OCI-LY3 (cell line): ENCODE results near the gene PIGC.

Source experiments
- H2AFZ ChIP-seq: fragments of 200-600, 300-600 bp; shearing (Covaris generic); 2 replicates; pipeline ENCODE4 v1.6.0; 2014; ENCODE audit warnings: antibody characterized with exemption, low read depth, low read length
- H3K27ac ChIP-seq: fragments of 200-600, 300-600 bp; sonication (generic); 2 replicates; pipeline ENCODE4 v1.5.1; 2014; ENCODE audit warnings: mild to moderate bottlenecking, low read length, moderate library complexity, mixed read lengths
- H3K27me3 ChIP-seq: fragments of 200-600, 300-600 bp; sonication (generic); 2 replicates; pipeline ENCODE4 v1.6.1; 2014; ENCODE audit warnings: low read depth, low read length, mixed read lengths
- H3K36me3 ChIP-seq: fragments of 200-600, 300-600 bp; sonication (generic); replicated peaks from 2 replicates; pipeline ENCODE3; 2014; ENCODE audit warnings: low read depth, low read length, mixed read lengths
- H3K4me1 ChIP-seq: fragments of 300-600, 200-600 bp; sonication (generic); 2 replicates; pipeline ENCODE4 v1.6.1; 2014; ENCODE audit warnings: low read length, mixed read lengths
- H3K4me2 ChIP-seq: fragments of 200-600, 300-600 bp; sonication (generic); 2 replicates; pipeline ENCODE4 v1.6.1; 2014; ENCODE audit warnings: low read length, mixed read lengths
- H3K4me3 ChIP-seq: fragments of 300-600, 200-600 bp; sonication (generic); 2 replicates; pipeline ENCODE4 v1.5.1; 2014; ENCODE audit warnings: antibody characterized with exemption, mild to moderate bottlenecking, low read length, moderate library complexity
- H3K79me2 ChIP-seq: fragments of 300-600, 200-600 bp; shearing (Covaris generic); 2 replicates; pipeline ENCODE4 v1.6.1; 2014; ENCODE audit warnings: mild to moderate bottlenecking, low read length, mixed read lengths
- H3K9ac ChIP-seq: fragments of 300-600, 200-600 bp; shearing (Covaris generic); 2 replicates; pipeline ENCODE4 v1.6.0; 2014; ENCODE audit warnings: mild to moderate bottlenecking, low read length, moderate library complexity
- H3K9me3 ChIP-seq: fragments of 200-600, 300-600 bp; shearing (Covaris generic); 2 replicates; pipeline ENCODE4 v1.6.1; 2014; ENCODE audit warnings: low read length, mixed read lengths; ENCODE audit not compliant: insufficient read depth
- H4K20me1 ChIP-seq: fragments of 200-600, 300-600 bp; sonication (generic); 2 replicates; pipeline ENCODE4 v1.6.1; 2016; ENCODE audit warnings: low read length, mixed read lengths; ENCODE audit not compliant: insufficient read depth
- CTCF ChIP-seq: fragments of 200-600, 300-600 bp; sonication (generic); IDR thresholded peaks from 2 replicates; pipeline ENCODE4 v1.5.1; 2014; ENCODE audit warnings: antibody characterized with exemption, low read length, low read depth
- EZH2phosphoT487 ChIP-seq: fragments of 200-600 bp; shearing (Covaris generic); IDR thresholded peaks from 2 replicates; pipeline ENCODE4 v1.6.1; 2018; ENCODE audit warnings: antibody characterized with exemption, mixed run types, low read depth

Gene PIGC

GRCh38 chr1:172483448-172483847 is 39.6 kb upstream of the PIGC start:
- peaks cover 45% of the 10 kb centered on the region for H3K27me3 ChIP-seq
- H3K79me2 ChIP-seq, result no peaks in the 10 kb centered on the region
- H3K27ac ChIP-seq, result no peak overlapping the region
- H4K20me1 ChIP-seq, result no peaks in the 10 kb centered on the region
- TF ChIP-seq CTCF (no peak), EZH2phosphoT487 (no peak)
- no peak overlapping the region for H2AFZ ChIP-seq
- no peak overlapping the region for H3K4me3 ChIP-seq
- H3K9me3 ChIP-seq, result no peaks in the 10 kb centered on the region
- H3K9ac ChIP-seq, result no peak overlapping the region
- H3K4me2 ChIP-seq, result no peak overlapping the region
- H3K36me3 ChIP-seq, result no peaks in the 10 kb centered on the region
- peaks cover 5% of the 10 kb centered on the region for H3K4me1 ChIP-seq

- Histone ChIP-seq H3K36me3 (no peaks in the 10 kb centered on the region), H3K9ac (no peak overlapping the region), H4K20me1 (no peaks in the 10 kb centered on the region), H3K4me2 (no peak overlapping the region), H3K4me1 (peaks cover 5% of the 10 kb centered on the region), H2AFZ (no peak overlapping the region), H3K9me3 (no peaks in the 10 kb centered on the region), H3K27ac (no peak overlapping the region), H3K4me3 (no peak overlapping the region), H3K27me3 (peaks cover 31% of the 10 kb centered on the region), H3K79me2 (no peaks in the 10 kb centered on the region)
- no peak for TF ChIP-seq CTCF
- TF ChIP-seq EZH2phosphoT487, result no peak
Measured at GRCh38 chr1:172482044-172482443, 38.2 kb upstream of the PIGC start.

GRCh38 chr1:172480431-172480830 is 36.6 kb upstream of the PIGC start:
- Histone ChIP-seq H2AFZ (no peak overlapping the region), H3K79me2 (no peaks in the 10 kb centered on the region), H3K9ac (no peak overlapping the region), H3K27ac (no peak overlapping the region), H3K9me3 (no peaks in the 10 kb centered on the region), H3K27me3 (peaks cover 16% of the 10 kb centered on the region), H3K4me1 (peaks cover 5% of the 10 kb centered on the region), H3K4me3 (no peak overlapping the region), H4K20me1 (no peaks in the 10 kb centered on the region), H3K36me3 (no peaks in the 10 kb centered on the region), H3K4me2 (no peak overlapping the region)
- no peak for TF ChIP-seq CTCF
- no peak for TF ChIP-seq EZH2phosphoT487

GRCh38 chr1:172478485-172478884 is 34.6 kb upstream of the PIGC start:
- Histone ChIP-seq H3K9me3 (no peaks in the 10 kb centered on the region), H4K20me1 (no peaks in the 10 kb centered on the region), H3K4me2 (no peak overlapping the region), H3K4me3 (no peak overlapping the region), H3K9ac (no peak overlapping the region), H3K79me2 (no peaks in the 10 kb centered on the region), H3K27ac (no peak overlapping the region), H3K36me3 (no peaks in the 10 kb centered on the region), H3K4me1 (peaks cover 5% of the 10 kb centered on the region), H3K27me3 (peaks cover 7% of the 10 kb centered on the region; the same call in 1 of the 2 replicates), H2AFZ (no peak overlapping the region)
- TF ChIP-seq EZH2phosphoT487 (no peak), CTCF (no peak)
